ENCODE results near the gene C19orf85.
A peak's percentile ranks its signal among the peaks of the same experiment; 100 is the strongest.

C19orf85 gene

DNA sequence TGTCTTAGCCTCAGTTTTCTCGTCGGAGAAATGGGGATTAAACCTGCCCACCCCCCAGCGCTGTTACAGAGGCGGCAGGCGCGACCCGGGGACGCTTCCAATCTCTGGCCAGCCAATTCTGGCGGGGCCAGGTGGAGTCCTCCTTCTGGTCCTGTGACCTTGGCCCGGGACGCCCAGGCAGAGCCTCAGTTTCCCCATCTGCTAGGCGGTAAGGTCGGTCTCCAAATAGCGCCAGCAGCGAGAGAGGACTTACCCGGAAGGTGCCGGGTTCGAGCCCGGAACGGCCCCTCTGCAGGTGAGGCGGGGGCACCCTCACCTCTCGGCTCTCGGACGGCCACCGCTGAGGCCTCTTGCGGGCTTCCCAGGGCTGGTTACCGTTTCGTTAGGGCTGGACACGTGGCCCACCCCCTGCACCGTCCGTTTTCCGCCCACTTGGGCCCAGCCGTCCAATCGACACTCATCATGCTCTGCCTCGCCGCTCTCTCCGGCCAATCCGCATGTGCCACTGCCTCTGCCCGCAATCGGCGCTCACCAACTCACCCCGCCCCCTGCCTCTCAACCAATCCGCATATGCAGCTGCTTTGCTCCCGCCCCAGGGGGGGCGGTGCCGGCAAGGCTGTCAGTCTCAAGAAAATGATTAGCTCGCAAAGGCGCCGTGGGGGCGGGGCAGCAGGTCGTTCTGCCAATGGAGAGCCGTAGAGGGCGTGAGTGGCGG, 3.1 kb downstream of the C19orf85 start, which contains the start of gene ISOC2:
Gene ISOC2 (minus strand): TSS at position 384 of the 715 bp plus-strand sequence. CDS start 5,156 bp downstream, outside the sequence.
- H3K9ac ChIP-seq (ENCODE audit: low read depth, low read length): peak within 1 kb of the TSS; percentile 70; the same call in 1 of the 2 replicates
- no peaks in the 10 kb centered on the region for H3K9me3 ChIP-seq (ENCODE audit: control insufficient read depth, insufficient read depth, low read length)
- H3K36me3 ChIP-seq (ENCODE audit: insufficient read depth, low read length): no peaks in the 10 kb centered on the region
- H3K4me1 ChIP-seq (ENCODE audit: insufficient read depth, low read length): peaks cover 20% of the 10 kb centered on the region

DNA sequence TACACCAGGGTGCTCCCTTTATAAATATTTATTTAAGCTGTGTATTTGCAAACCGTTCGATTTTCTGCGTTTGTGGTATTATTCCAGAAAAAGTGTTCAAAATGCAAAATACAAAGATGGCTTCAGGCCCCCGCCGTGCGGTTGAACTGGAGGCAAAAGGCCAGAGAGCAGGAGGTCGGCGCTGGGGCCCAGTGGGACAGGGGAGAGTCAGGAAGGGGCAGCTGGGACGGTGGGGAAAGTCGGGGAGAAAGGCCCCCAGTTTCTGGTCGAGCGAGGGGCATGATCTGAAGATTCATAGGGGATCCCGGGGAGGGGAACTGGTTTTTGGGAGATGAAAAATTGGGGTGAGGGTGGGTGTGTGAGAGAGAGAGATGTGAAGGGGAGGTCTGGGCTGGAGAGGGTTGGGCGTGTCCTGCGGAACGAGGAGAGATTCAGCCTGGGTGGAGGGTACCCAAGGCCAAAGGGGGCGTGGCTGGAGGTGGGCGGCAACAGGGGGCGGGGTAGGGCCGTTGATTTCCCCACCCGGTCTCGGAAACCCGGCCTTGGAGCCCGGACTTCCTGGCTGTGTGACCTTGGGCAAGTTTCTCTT, 3.8 kb downstream of the C19orf85 start:
- Histone ChIP-seq H3K9ac (ENCODE audit: low read depth, low read length) (peak overlapping the region; percentile 70; the same call in 1 of the 2 replicates), H3K9me3 (ENCODE audit: control insufficient read depth, insufficient read depth, low read length) (no peaks in the 10 kb centered on the region), H3K36me3 (ENCODE audit: insufficient read depth, low read length) (no peaks in the 10 kb centered on the region), H3K4me1 (ENCODE audit: insufficient read depth, low read length) (peaks cover 20% of the 10 kb centered on the region)

DNA sequence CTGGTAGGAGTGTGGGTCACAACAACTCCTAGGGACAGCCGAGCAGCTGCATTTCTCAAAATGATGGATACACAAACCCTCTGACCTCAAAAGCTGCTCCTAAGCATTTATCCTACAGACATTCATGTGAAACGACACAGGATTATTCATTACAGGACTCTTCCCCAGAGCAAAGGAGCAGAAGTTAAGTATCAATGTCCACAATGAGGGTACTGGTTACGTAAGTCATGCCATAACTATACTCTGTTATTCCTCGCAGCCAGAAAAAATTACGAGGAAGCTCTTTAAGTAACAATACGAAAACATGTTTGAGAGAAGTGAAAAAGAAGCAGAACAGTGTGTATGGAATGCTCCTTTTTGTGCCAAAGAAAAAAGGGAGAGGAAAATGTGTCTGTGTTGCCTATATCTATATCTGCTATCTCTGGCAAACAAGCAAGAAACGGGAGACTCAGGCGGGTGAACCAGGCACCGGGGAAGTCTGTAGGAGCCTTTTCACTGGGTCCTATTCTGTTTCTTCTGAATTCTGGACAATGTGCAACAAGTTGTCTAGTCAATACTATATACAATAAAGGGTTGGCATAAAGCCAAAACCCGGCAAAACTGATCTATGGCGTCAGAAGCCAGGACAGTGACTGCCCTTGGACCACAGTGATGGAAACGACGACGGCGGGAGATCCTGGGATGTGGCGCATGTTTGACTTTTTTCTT, 4.4 kb downstream of the C19orf85 start:
- H3K9ac ChIP-seq (ENCODE audit: low read depth, low read length): peak overlapping the region; percentile 62; the same call in 1 of the 2 replicates
- no peaks in the 10 kb centered on the region for H3K9me3 ChIP-seq (ENCODE audit: control insufficient read depth, insufficient read depth, low read length)
- H3K4me1 ChIP-seq (ENCODE audit: insufficient read depth, low read length): peaks cover 13% of the 10 kb centered on the region
- H3K36me3 ChIP-seq (ENCODE audit: insufficient read depth, low read length): no peaks in the 10 kb centered on the region

DNA sequence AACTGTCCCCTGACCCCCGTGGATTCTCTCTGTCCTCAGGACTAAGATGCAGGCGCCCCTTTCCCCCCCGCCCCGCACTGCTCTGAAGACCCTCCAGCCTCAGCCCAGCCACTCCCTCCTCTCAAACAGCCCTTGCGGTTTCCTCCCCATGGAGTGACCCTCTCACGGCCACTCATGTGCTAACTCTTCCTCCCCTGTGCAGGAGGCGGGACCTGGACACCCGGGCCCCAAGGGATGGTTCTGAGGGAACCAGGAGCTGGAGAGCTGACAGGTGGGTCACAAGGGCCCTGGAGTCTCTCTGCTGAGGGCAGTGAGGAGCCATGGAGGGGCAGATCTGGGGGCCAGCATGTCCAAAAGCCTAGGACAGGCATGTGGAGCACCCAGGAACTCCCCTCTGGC, 5.0 kb downstream of the C19orf85 start:
- H3K4me1 ChIP-seq (ENCODE audit: insufficient read depth, low read length): peaks cover 12% of the 10 kb centered on the region

DNA sequence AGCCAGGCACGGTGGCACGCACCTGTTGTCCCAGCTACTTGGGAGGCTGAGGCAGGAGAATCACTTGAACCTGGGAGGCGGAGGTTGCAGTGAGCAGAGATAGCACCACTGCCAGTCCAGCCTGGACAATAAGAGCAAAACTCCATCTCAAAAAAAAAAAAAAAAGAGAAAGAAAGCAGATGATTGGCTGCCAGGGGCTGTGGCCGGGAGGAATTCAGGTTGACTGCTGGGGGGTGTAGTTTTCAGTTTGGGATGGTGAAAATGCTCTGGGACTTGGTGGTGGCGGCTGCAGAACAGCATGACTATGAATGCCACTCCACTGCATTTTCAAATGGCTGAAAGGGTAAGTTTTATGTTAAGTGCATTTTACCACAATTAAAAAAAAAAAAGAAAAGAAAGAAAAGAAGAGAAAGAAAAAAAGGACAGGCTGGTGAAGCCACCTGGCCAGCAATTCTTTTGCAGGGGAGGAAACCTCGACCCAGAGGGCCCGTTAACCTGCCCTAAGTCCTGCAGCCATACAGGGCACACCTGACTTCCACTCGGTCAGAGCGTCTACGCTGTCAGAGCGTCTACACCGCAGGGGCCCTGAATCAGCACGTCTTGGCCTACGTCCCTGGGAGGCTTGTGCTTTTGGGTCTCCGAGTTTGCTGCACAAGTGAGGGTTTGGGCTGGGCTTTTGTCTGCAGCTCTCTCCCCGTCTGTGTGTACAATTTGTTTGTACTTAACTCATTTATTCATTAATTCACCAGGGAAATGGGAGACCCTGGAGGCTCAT, 6.7 kb downstream of the C19orf85 start:
- Histone ChIP-seq H3K9ac (ENCODE audit: low read depth, low read length) (no peak overlapping the region), H3K4me1 (ENCODE audit: insufficient read depth, low read length) (peaks cover 12% of the 10 kb centered on the region), H3K9me3 (ENCODE audit: control insufficient read depth, insufficient read depth, low read length) (no peaks in the 10 kb centered on the region), H3K36me3 (ENCODE audit: insufficient read depth, low read length) (no peaks in the 10 kb centered on the region)

More for the DNA sequence above, 5.0 kb downstream of the C19orf85 start:
- no peaks in the 10 kb centered on the region for H3K9me3 ChIP-seq (ENCODE audit: control insufficient read depth, insufficient read depth, low read length)
- no peak overlapping the region for H3K9ac ChIP-seq (ENCODE audit: low read depth, low read length)
- H3K36me3 ChIP-seq (ENCODE audit: insufficient read depth, low read length): no peaks in the 10 kb centered on the region

DNA sequence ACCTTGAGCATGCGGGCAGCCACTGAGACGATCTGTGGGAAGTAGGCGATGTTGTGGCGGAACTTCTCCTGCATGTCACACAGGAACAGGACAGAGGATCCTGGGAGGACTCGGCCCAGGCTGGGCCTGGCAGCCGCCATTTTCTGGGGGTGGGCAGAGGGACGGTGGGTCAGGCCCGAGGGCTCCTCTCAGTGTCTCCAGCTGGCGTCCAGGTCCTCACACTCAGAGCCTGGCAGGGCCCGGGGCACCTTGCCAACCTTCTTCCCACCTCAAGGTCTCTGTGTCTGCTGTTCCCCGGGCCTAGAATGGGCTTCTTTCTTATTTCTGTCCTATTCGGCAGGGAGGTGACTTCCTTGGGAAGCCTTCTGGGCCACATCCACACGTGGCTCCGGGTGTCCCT, 8.2 kb downstream of the C19orf85 start:
- H3K36me3 ChIP-seq (ENCODE audit: insufficient read depth, low read length): no peaks in the 10 kb centered on the region
- H3K4me1 ChIP-seq (ENCODE audit: insufficient read depth, low read length): peaks cover 12% of the 10 kb centered on the region
- H3K9ac ChIP-seq (ENCODE audit: low read depth, low read length): no peak overlapping the region
- H3K9me3 ChIP-seq (ENCODE audit: control insufficient read depth, insufficient read depth, low read length): no peaks in the 10 kb centered on the region

DNA sequence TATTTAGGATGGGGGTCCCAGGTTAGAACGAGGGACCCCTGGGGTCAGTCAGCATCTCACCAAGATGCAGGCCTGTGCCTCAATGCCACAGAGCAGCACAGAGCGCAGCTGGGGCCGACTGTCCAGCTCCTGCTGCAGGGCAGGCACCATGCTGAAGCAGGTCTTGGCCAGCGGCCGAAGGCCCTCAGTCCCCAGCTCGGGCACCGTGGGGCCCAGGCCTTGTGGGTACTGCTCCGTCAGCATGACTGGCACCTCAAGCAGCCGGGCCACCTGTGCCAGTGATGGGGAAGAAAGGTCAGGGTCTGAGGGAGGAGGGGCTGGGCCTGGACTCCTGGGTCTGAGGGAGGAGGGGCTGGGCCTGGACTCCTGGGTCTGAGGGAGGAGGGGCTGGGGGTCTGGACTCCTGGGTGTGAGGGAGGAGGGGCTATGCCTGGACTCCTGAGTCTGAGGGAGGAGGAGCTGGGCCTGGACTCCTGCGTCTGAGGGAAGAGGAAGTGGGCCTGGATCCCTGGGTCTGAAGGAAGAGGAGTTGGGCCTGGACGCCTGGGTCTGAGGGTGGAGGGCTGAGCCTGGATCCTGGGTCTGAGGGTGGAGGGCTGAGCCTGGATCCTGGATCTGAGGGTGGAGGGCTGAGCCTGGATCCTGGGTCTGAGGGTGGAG, 8.8 kb downstream of the C19orf85 start:
- Histone ChIP-seq H3K36me3 (ENCODE audit: insufficient read depth, low read length) (no peaks in the 10 kb centered on the region), H3K9ac (ENCODE audit: low read depth, low read length) (no peak overlapping the region), H3K9me3 (ENCODE audit: control insufficient read depth, insufficient read depth, low read length) (no peaks in the 10 kb centered on the region), H3K4me1 (ENCODE audit: insufficient read depth, low read length) (peaks cover 12% of the 10 kb centered on the region)

DNA sequence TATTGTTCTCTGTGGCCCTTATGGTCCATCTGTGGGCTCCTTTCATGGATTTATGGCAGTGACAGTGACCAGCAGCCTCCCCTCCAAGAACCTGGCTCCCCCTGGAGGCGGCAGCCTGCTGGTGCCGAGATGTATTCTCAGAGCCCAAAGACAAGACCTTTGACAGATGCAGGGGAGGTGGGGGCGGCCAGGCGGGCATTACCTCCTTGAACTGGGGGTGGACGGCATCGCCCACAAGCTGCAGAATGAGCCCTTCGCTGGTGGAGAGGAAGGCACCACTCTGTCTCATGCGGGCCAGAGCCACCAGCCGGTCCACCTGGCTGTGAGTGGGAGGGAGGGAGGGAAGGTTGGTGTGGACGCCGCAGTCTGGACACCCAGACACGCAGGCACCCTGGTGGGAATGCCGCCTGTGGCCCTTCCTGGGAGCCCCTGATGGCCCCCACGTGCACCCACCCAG, 9.7 kb downstream of the C19orf85 start:
- Histone ChIP-seq H3K4me1 (ENCODE audit: insufficient read depth, low read length) (peaks cover 5% of the 10 kb centered on the region), H3K9me3 (ENCODE audit: control insufficient read depth, insufficient read depth, low read length) (no peaks in the 10 kb centered on the region), H3K36me3 (ENCODE audit: insufficient read depth, low read length) (no peaks in the 10 kb centered on the region), H3K9ac (ENCODE audit: low read depth, low read length) (no peak overlapping the region)

DNA sequence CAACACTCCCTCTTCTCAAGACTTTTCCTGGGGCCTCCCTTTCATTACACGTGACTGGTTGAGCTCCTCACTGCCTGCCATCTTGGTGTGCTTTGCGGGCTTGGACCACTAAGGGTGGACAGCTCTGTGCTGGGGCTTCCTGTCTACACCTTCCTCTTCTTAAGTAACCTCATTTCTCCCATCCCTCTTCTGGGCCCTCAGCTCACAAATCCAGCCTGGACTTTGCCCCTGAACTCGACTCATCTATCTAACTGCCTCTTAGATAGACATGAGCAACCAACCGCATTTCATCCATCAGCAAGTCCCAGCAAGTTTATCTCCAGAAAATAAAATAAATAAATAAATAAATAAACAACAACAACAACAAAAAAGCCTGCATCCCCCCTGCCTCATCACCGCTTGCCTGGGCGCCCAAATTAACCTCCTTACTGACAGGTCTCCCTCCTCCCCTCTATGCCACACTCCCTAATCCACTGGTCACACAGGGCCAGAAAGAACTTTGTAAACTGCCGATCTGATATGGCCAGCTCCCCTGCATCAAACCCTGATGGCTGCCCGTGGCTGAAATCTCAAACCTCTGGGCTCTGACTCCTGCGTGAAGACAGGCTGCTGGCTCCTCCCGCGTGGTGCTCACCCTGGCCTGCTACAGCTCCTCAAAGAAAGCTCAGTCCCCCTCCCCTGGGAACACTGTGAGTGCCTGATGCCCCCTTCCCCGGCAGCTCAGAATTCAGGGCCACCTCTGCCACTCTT, 10.9 kb downstream of the C19orf85 start:
- Histone ChIP-seq H3K4me1 (ENCODE audit: insufficient read depth, low read length) (peaks cover 4% of the 10 kb centered on the region; the same call in 1 of the 2 replicates), H3K9me3 (ENCODE audit: control insufficient read depth, insufficient read depth, low read length) (no peaks in the 10 kb centered on the region), H3K9ac (ENCODE audit: low read depth, low read length) (no peak overlapping the region), H3K36me3 (ENCODE audit: insufficient read depth, low read length) (no peaks in the 10 kb centered on the region)

DNA sequence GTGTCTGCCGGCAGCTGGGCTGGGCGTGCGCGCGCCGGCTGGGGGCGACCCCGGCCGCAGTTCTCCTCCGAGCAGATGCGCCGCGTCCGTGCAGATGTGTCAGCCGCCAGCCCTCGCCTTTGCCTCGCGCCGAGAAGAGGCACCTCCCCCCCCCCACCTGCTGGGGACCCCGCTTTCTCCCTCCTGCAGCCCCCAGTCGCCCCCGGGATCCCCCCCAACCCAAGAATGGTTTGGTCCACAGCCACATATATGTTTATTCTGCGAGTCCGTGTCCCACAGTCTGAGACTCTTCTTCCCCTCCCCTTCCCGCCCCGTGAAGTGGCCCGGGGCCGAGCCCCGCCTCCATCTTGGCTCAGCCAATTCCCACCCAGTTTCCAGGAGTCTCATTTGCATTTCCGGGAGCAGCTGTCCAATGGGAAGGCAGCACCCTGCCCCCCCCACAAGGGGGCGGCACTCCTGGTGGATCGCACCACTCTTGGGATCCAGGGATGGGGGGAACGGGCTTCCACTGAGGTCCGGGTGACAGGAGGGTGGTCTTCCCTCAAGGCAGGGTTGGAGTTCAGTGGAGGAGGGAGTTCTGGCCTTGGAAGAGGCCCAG, 11.7 kb downstream of the C19orf85 start:
- Histone ChIP-seq H3K9me3 (ENCODE audit: control insufficient read depth, insufficient read depth, low read length) (no peaks in the 10 kb centered on the region), H3K4me1 (ENCODE audit: insufficient read depth, low read length) (no peaks in the 10 kb centered on the region), H3K9ac (ENCODE audit: low read depth, low read length) (peak overlapping the region; percentile 16; the same call in 1 of the 2 replicates), H3K36me3 (ENCODE audit: insufficient read depth, low read length) (no peaks in the 10 kb centered on the region)

DNA sequence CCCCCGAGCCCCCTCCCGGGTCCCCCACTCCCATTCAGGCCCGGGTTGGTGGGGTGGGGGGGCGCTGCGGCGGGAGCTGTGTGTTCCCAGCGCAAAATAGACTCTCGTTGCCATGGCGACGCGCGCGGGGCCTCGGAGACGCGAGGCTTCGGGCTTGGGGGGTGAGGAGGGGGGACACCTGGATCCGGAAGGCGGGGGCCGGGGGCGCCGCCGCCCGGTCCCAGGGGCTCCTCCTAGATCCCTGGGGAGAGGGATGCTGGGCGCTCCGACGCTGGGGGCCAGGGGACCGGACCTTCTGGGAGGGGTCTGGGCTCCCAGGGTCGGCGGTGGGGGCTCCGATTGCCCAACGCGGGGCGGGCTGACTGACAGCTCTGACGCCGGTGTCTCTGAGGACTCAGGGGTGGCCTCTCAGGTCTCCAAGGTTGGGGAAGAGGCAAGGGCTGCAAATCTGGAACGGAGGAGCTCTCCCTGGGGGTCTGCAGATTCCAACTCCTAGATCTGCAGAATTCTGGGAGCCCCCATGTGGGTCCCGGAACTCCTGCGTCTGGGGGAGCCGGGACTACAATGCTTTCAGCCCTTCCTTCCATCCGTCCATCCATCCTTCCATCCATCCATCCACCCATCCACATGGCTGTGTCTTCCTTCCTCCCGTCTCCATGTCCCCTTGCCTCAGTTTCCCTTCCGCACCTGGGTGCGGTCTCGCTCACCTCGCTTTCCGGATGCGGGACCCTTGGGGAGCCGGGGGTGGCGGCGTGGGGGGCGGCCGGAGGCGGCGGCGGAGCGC, 12.4 kb downstream of the C19orf85 start:
- Histone ChIP-seq H3K4me1 (ENCODE audit: insufficient read depth, low read length) (no peaks in the 10 kb centered on the region), H3K36me3 (ENCODE audit: insufficient read depth, low read length) (no peaks in the 10 kb centered on the region), H3K9ac (ENCODE audit: low read depth, low read length) (peak overlapping the region; percentile 16; the same call in 1 of the 2 replicates)

DNA sequence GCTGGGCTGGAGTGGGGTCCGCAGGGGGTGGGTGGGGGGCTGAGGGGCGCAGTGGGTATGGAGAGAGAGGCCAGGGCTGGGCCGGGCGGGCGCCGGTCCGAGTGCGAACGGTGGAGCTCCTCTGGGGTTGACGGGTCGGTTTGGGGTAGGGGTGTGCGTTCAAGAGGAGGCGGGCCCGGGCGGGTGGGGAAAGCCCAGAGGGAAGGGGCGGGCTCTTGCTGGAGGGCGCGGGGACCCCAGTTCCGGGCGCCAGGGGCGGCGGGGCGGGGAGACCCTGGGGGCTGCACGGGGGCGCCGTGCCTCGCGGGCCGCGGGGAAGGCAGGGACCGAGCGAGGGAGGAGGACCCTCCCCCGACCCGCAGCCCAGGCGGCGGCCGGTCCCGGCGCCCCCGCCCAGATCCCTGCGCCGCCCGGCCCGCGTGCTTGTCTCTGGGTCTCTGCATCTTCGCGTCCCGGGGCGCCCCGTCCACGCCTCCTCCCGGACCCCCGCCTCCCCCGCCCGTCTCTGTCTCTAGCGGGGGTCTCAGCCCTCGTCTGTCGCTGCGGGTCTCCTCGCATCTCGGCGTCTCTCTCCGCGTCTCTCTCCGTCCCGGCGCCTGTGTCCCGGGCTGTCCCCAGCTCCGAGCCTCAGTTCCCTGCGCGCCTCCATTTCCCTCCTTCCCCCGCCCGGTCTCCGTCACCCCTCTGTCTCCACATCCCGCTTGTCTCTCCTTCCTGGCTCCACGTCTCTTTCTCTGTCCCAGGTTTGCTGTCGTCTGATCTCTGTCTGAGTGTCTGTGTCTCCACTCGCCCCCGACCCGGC, 13.2 kb downstream of the C19orf85 start:
- H3K4me1 ChIP-seq (ENCODE audit: insufficient read depth, low read length): no peaks in the 10 kb centered on the region
- peak overlapping the region; percentile 38; the same call in 1 of the 2 replicates for H3K9ac ChIP-seq (ENCODE audit: low read depth, low read length)
- H3K9me3 ChIP-seq (ENCODE audit: control insufficient read depth, insufficient read depth, low read length): no peaks in the 10 kb centered on the region
- no peaks in the 10 kb centered on the region for H3K36me3 ChIP-seq (ENCODE audit: insufficient read depth, low read length)

More for the DNA sequence above, 12.4 kb downstream of the C19orf85 start:
- no peaks in the 10 kb centered on the region for H3K9me3 ChIP-seq (ENCODE audit: control insufficient read depth, insufficient read depth, low read length)

All from ES-I3 (cell line).